ENCODE data around the gene QSOX1.
A peak's percentile ranks its signal among the peaks of the same experiment; 100 is the strongest.
"Not testable (repeated sequence)": the region's sequence is repeated elsewhere in the genome, so short reads cannot be mapped to it uniquely, and the experiment has no call there.

Gene QSOX1

DNA sequence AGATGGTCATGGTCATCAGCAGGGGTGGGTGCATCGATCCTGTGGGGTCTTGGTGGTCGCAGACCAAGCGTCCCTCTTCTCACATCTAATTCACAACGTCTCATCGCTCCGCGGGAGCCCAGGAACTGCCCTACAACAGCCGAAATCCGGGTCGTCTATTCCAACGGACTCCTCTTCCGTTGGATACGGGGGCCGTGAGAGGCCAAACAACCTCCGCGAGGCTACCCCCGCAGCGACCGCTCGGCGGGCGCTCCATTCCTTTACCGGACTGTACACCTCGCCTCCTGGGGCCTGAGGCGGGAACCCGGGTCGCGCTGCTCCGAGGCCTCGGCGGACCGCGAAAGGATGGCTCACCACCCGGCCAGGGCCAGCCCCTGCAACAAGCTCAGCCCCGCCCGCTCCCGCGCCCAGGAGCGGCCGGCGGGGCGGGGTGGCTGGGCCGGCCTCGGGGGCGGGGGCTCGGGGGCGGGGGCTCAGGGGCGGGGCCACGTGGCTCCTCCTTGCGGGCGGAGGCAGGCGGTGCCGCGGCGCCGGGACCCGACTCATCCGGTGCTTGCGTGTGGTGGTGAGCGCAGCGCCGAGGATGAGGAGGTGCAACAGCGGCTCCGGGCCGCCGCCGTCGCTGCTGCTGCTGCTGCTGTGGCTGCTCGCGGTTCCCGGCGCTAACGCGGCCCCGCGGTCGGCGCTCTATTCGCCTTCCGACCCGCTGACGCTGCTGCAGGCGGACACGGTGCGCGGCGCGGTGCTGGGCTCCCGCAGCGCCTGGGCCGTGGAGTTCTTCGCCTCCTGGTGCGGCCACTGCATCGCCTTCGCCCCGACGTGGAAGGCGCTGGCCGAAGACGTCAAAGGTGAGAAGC lies at the start of gene QSOX1:
Gene QSOX1, plus strand, starts transcription at position 545 of the 857 bp plus-strand sequence. Its CDS starts 39 bp downstream, at position 584.
- peak; percentile 76 for DNase-seq

DNA sequence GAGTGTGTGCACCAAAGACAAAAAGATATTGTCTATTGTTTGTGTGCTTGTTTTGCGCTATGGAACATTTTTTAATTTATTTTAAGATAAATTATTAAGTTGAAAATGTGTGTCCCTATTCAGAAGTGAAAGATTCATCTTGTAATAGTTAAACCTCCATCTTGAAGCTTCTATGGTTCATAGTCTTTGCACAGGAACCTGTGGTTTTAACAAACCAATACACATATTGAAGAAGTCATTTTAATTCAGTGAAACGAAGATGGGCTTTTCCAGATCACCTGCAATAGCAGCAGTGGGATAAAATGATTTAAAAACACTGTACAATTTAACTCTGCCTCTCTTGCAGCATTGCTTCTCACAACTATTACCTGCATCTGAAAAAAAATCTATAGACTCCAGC lies 42.6 kb upstream of the QSOX1 start:
- DNase-seq, result no peak

- no peak for DNase-seq
Measured at GRCh38 chr1:180112984-180113647, 41.6 kb upstream of the QSOX1 start.

DNA sequence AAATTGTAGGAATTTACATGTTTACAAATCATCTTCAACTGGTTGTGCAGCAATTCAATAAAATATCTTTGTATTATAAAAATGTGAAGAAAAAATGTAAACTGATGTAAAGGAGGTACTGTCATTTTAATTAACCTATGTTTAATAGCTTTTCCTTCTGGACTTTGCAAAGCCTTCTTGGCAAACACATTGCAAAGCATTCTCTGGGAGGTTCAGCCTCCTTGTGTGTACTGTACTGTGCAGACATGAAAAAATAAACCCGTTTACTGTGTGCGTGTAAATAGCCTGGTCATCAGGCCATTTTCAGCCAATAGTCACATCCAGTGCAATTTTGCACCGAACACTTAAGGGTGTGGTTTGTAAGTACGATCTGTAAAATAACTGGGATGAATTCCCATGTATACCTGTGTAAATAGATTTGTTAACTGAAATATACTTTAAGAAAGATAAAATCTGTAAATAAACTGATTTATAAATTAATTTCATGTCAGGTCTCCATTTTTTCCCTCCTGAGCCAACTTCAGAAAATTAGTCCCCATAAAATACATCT lies 40.2 kb upstream of the QSOX1 start:
- DNase-seq, result no peak

- no peak for DNase-seq
Measured at GRCh38 chr1:180116964-180117763, 37.5 kb upstream of the QSOX1 start.

- no peak for DNase-seq
Measured at GRCh38 chr1:180117764-180118116, 36.9 kb upstream of the QSOX1 start.

DNA sequence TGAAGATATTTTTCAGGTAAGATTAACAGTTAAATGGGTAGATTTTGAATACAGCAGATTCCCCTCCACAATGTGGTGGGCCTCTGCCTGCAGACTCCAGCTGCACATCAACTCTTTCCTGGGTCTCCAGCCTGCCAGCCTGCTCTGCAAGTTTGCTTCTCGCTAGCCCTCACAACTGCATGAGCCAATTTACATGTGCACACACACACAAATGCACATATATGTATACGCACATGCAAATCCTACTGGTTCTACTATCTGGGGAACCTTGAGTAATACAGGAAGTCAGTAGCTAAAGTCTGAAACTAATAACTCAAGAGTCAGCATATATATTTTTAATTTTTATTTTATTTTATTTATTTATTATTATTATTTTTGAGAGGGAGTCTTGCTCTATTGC lies 34.8 kb upstream of the QSOX1 start:
- no peak for DNase-seq

DNA sequence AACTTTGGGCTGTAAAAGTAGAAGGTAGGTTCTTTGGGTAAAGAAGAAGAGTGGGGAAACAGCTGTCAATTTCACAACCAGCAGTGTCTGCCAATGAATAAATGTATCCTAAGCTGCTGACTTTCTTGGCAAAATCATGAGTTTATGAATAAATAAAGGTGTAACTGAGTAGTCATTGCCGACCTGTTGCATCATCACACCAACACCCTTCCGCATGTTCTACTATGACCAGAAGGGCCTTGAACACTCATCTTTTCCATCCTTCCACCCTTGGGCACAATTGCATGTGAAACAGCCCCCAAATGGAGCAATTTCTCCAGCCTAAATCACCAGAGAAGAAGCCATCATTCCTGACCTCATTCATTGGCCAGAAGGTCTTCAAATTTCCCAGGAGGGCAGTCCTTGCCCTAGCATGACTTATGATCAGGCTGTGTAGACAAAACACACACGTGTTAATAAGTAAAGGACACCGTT lies 31.2 kb upstream of the QSOX1 start:
- DNase-seq, result no peak

DNA sequence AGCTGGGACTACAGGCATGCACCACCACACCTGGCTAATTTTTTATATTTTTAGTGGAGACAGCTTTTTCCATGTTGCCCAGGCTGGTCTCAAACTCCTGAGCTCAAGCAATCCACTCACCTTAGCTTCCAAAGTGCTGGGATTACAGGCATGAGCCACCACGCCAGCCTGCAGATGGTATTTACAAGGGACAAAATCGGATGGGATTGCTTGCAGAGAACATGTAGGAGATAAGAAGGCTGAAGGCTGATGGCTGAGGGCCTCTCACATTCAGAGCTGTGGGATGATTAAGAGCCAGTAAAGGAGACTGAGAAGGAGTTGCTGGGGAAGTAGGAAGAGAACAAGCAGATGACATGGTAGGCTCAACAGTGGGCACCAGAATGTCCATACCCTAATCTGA lies 24.0 kb upstream of the QSOX1 start:
- DNase-seq, result no peak

GRCh38 chr1:180131510-180131909 lies 23.2 kb upstream of the QSOX1 start:
- DNase-seq, result no peak

- DNase-seq, result no peak
Measured at GRCh38 chr1:180133193-180133592, 21.5 kb upstream of the QSOX1 start.

GRCh38 chr1:180133688-180134087 lies 21.0 kb upstream of the QSOX1 start:
- not testable (repeated sequence) for DNase-seq

- DNase-seq, result no peak
Measured at GRCh38 chr1:180135535-180135934, 19.1 kb upstream of the QSOX1 start.

GRCh38 chr1:180136331-180136967 lies 18.2 kb upstream of the QSOX1 start:
- no peak for DNase-seq

DNA sequence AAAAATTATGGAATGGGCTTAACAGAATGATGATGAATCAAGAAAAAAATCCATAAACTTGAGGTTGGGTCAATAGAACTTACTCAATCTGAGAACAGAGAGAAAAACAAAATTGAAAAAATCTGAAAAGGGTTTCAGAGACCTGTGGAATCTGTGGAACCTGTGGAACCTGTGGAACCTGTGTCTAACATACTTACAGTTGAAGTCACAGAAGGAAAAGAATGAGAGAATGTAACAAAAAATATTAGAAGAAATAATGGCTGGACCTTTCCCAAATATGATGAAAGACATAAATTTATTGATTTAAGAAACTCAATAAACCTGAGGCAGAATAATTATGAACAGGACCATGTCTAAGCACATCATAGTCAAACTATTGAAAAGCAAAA lies 17.7 kb upstream of the QSOX1 start:
- DNase-seq, result no peak

GRCh38 chr1:180137776-180138175 lies 16.9 kb upstream of the QSOX1 start:
- DNase-seq, result no peak

GRCh38 chr1:180141381-180141934 lies 13.2 kb upstream of the QSOX1 start:
- no peak for DNase-seq

DNA sequence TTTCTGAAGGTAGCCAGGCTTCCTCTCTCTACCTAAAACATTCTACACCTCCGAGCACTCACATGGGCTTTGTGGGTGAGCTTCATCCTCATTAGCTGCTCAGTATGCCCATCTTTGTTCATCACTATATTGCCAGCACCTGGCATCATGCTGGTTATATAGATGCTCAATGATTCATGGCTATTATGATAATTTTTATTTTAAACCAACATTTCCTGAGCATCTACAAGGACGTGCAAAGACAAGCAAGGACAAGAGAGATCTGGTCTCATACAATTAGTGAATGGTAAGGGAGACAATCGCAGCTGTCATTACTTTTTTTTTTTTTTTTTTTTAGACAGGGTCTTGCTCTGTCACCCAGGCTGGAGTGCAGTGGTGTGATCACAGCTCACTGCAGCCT lies 11.3 kb upstream of the QSOX1 start:
- no peak for DNase-seq

GRCh38 chr1:180144659-180145357 lies 9.9 kb upstream of the QSOX1 start:
- no peak for DNase-seq

- no peak for DNase-seq
Measured at GRCh38 chr1:180145446-180145845, 9.2 kb upstream of the QSOX1 start.

GRCh38 chr1:180150982-180151381 lies 3.7 kb upstream of the QSOX1 start:
- peak; percentile 4 for DNase-seq

DNA sequence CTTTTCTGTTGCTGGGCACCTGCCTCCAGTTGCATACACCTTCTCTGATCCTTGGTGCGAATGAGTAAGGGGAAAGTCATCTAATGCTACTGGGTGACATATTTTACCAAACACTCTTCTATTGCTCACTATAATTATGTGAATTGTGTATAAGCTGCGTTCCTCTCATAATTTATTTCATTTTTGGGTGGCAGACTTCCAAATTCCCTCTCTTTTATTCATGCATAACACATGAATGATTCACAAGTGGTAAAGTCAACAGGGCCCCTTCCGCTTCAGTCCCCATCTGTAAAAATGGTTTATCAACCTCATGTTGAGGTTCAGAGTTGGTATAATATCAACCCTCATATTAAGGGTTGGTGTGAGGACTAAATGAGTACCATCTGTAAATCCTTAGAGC lies 3.2 kb upstream of the QSOX1 start:
- DNase-seq, result no peak
